ENCODE measurements around the gene SLC39A7.

DNA sequence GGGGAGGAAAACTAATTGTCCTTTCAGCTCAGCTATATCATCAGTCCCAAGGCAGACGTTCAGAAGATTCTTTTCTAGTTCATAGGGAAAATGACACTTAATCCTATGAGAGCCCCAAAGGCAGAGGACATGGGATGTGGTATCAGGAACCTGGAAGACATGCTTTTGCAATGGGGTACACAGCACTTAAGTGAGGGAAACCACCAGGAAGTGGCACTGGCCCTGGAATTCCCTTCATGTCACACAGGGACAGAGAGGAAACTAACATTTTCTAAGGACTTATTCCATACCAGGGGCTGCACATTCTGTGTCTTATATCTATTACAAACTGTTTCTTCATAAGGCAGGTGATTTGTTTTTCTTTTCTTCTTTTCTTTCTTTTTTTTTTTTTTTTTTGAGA, 42.8 kb downstream of the SLC39A7 start:
- TF ChIP-seq, protein P1, sequence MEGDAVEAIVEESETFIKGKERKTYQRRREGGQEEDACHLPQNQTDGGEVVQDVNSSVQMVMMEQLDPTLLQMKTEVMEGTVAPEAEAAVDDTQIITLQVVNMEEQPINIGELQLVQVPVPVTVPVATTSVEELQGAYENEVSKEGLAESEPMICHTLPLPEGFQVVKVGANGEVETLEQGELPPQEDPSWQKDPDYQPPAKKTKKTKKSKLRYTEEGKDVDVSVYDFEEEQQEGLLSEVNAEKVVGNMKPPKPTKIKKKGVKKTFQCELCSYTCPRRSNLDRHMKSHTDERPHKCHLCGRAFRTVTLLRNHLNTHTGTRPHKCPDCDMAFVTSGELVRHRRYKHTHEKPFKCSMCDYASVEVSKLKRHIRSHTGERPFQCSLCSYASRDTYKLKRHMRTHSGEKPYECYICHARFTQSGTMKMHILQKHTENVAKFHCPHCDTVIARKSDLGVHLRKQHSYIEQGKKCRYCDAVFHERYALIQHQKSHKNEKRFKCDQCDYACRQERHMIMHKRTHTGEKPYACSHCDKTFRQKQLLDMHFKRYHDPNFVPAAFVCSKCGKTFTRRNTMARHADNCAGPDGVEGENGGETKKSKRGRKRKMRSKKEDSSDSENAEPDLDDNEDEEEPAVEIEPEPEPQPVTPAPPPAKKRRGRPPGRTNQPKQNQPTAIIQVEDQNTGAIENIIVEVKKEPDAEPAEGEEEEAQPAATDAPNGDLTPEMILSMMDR (IDR thresholded peaks at IDR 0.05; ENCODE audit: insufficient read depth, low read length), result no peak
- TF ChIP-seq POLR2AphosphoS5 (IDR thresholded peaks at IDR 0.05; ENCODE audit: low read depth) (no peak), GABPA (IDR thresholded peaks at IDR 0.05; ENCODE audit: low read depth) (no peak), SPI1 (IDR thresholded peaks at IDR 0.05; ENCODE audit: borderline replicate concordance, low read depth) (no peak)
- TF ChIP-seq, protein P2, sequence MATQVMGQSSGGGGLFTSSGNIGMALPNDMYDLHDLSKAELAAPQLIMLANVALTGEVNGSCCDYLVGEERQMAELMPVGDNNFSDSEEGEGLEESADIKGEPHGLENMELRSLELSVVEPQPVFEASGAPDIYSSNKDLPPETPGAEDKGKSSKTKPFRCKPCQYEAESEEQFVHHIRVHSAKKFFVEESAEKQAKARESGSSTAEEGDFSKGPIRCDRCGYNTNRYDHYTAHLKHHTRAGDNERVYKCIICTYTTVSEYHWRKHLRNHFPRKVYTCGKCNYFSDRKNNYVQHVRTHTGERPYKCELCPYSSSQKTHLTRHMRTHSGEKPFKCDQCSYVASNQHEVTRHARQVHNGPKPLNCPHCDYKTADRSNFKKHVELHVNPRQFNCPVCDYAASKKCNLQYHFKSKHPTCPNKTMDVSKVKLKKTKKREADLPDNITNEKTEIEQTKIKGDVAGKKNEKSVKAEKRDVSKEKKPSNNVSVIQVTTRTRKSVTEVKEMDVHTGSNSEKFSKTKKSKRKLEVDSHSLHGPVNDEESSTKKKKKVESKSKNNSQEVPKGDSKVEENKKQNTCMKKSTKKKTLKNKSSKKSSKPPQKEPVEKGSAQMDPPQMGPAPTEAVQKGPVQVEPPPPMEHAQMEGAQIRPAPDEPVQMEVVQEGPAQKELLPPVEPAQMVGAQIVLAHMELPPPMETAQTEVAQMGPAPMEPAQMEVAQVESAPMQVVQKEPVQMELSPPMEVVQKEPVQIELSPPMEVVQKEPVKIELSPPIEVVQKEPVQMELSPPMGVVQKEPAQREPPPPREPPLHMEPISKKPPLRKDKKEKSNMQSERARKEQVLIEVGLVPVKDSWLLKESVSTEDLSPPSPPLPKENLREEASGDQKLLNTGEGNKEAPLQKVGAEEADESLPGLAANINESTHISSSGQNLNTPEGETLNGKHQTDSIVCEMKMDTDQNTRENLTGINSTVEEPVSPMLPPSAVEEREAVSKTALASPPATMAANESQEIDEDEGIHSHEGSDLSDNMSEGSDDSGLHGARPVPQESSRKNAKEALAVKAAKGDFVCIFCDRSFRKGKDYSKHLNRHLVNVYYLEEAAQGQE (IDR thresholded peaks at IDR 0.05; ENCODE audit: insufficient replicate concordance, low read depth), result no peak

Measured in HL-60 (cell line).